ENCODE measurements around the gene SYTL1.

DNA sequence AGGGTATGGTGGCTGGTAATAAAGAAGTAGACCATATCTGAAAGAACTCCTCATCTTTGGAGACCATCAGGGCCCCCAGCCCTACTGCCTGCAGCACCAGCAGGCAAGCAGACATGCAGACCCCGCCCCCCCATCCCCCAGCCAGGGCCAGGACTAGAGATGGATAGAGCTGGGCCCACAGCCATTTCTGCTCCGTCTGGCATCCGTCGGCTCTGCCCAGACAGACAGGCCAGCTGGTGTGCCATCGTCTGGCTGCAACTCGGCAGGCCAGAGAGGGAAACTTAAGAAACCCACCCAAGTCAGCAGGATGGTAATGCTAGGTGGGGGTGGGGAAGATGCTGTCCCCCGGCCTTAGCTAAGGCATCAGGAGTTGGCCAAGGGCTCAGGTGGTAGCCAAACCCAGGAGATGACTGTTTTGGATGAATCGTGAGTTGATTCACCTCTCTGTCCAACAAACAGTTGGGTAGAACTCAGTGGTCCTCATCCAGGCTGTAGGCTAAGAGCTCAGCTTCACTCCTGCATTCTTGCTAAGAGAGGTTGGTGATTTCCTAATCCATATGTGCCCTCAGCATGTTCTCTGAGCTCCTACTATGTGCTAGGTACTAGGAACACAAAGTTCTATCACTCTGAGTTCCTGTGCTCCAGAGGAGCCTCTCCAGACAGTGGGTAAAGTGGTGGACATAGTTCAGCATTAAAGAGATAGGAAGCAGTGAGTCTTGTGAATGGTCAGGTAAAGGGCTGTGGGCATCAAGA is 43.0 kb upstream of the SYTL1 start:
- no peak for TF ChIP-seq POLR2AphosphoS5 (IDR thresholded peaks at IDR 0.05)
- TF ChIP-seq REST (IDR thresholded peaks at IDR 0.05; ENCODE audit: borderline replicate concordance), result no peak

All from neural cell (in vitro differentiated cells).